MG63 (cell line): ENCODE results near the gene PRKAG2. TPM values are rescaled to one million over a fixed set of nuclear protein-coding genes. Genes with fewer than 3 reads are reported as not detected.
A peak's percentile ranks its signal among the peaks of the same experiment; 100 is the strongest.
"Not testable (repeated sequence)": the region's sequence is repeated elsewhere in the genome, so short reads cannot be mapped to it uniquely, and the experiment has no call there.

Experiments
- DNase-seq: peaks from one replicate; pipeline ENCODE4 v3.0.0-alpha.2; 2020
- H3K27me3 ChIP-seq: fragments of 250-450 bp; sonication (Bioruptor Pico); 2 replicates; pipeline ENCODE4 v1.5.1; 2020; ENCODE audit warnings: mild to moderate bottlenecking, moderate library complexity
- H3K36me3 ChIP-seq: fragments of 250-450 bp; sonication (Bioruptor Pico); 2 replicates; pipeline ENCODE4 v1.5.1; 2020; ENCODE audit warnings: mild to moderate bottlenecking, moderate library complexity
- H3K4me3 ChIP-seq: fragments of 250-450 bp; sonication (Bioruptor Pico); 2 replicates; pipeline ENCODE4 v1.5.1; 2020; ENCODE audit warnings: mild to moderate bottlenecking, moderate library complexity
- H3K9me3 ChIP-seq: fragments of 250-450 bp; sonication (Bioruptor Pico); 2 replicates; pipeline ENCODE4 v1.5.1; 2020; ENCODE audit warnings: mild to moderate bottlenecking, moderate library complexity
- total RNA-seq: library from RNA; depleted of rRNA; stranded (reverse); fragments of >200 nt; shearing (Covaris generic); gene quantifications from 2 replicates; pipeline ENCODE4 v1.2.3, GENCODE V29; 2014; ENCODE audit warnings: low replicate concordance

PRKAG2 gene
- total RNA-seq, 1 experiment from 2014 or later, result 15.2 TPM

GRCh38 chr7:151850491-151851124 is 26.3 kb downstream of the PRKAG2 start:
- Histone ChIP-seq H3K9me3 (no peaks in the 10 kb centered on the region), H3K27me3 (no peaks in the 10 kb centered on the region), H3K36me3 (no peaks in the 10 kb centered on the region), H3K4me3 (no peak overlapping the region)
- no peak for DNase-seq

GRCh38 chr7:151849879-151850260 is 27.0 kb downstream of the PRKAG2 start:
- DNase-seq, result no peak
- Histone ChIP-seq H3K4me3 (no peak overlapping the region), H3K36me3 (no peaks in the 10 kb centered on the region), H3K9me3 (no peaks in the 10 kb centered on the region), H3K27me3 (no peaks in the 10 kb centered on the region)

- DNase-seq, result no peak
- no peaks in the 10 kb centered on the region for H3K27me3 ChIP-seq
- H3K36me3 ChIP-seq, result no peaks in the 10 kb centered on the region
- no peaks in the 10 kb centered on the region for H3K9me3 ChIP-seq
- no peak overlapping the region for H3K4me3 ChIP-seq
Observed at GRCh38 chr7:151849008-151849878, 27.7 kb downstream of the PRKAG2 start.

- Histone ChIP-seq H3K27me3 (no peaks in the 10 kb centered on the region), H3K4me3 (no peak overlapping the region), H3K36me3 (no peaks in the 10 kb centered on the region), H3K9me3 (no peaks in the 10 kb centered on the region)
- no peak for DNase-seq
Observed at GRCh38 chr7:151847681-151848081, 29.2 kb downstream of the PRKAG2 start.

- H3K27me3 ChIP-seq, result no peaks in the 10 kb centered on the region
- H3K9me3 ChIP-seq, result no peaks in the 10 kb centered on the region
- H3K36me3 ChIP-seq, result no peaks in the 10 kb centered on the region
- H3K4me3 ChIP-seq, result no peak overlapping the region
- DNase-seq, result no peak
Observed at GRCh38 chr7:151847136-151847535, 29.8 kb downstream of the PRKAG2 start.

DNA sequence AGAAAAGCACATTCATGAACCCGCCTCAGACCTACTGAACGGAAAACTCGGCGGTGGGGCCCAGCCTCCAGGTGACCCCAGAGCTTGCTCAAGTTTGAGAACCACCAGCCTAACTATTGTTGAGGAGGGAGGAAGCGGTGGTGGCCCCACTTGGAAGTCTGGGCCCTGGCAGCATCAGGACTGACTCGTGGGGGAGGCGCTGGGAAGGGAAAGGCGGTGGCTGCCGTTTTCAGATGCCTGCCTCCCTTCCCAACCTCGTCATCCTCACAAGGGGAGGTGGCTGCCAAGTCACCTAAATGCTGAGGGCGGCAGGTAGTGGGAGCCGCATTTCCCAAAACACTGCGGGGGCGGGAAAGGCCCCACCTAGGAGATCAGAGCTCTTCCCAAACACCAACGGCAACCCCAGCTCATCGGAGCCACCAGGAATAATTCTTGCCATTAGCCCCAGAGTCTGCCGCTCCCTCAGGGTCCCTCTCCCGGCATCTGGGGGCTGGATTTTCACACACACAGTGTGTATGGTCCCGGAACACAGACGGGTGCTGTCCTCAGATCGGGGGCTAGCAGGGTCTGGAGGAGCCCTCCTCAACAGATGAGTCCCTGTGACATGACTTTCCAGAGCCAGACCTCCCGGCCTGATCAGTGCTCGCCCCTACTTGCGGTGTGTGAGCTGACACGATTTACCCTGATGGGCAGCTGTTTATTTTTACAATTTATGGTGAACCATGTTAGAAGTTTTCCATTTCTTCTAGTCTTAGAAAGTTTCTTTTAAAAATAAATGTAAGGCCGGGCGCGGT is 31.3 kb downstream of the PRKAG2 start:
- H3K27me3 ChIP-seq, result no peaks in the 10 kb centered on the region
- no peak for DNase-seq

DNA sequence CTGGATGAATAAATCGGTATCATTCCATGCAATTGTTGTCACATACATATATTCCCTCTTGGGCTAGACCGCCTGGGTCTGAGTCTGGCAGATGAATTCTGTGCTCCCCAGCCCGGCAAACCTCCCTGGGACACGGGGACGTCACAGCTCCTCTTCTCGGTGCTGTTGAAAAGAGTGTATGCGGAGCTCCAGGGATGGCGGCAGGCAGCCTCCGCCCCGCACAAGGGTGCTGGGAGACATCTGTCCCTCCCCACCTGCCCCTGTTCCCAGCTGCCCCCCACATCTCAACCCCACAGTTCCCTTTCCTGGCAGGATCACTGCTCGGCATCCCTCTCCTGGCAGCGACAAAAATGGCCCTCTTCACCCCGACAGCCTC is 32.1 kb downstream of the PRKAG2 start:
- H3K36me3 ChIP-seq, result no peaks in the 10 kb centered on the region
- no peaks in the 10 kb centered on the region for H3K27me3 ChIP-seq
- H3K9me3 ChIP-seq, result no peaks in the 10 kb centered on the region
- H3K4me3 ChIP-seq, result no peak overlapping the region
- DNase-seq, result no peak

More for the DNA sequence above, 31.3 kb downstream of the PRKAG2 start:
- no peaks in the 10 kb centered on the region for H3K9me3 ChIP-seq
- no peaks in the 10 kb centered on the region for H3K36me3 ChIP-seq
- no peak overlapping the region for H3K4me3 ChIP-seq

- Histone ChIP-seq H3K36me3 (no peaks in the 10 kb centered on the region), H3K9me3 (no peaks in the 10 kb centered on the region), H3K27me3 (no peaks in the 10 kb centered on the region), H3K4me3 (no peak overlapping the region)
- DNase-seq, result peak; percentile 30
Observed at GRCh38 chr7:151844071-151844824, 32.7 kb downstream of the PRKAG2 start.

- Histone ChIP-seq H3K36me3 (no peaks in the 10 kb centered on the region), H3K27me3 (no peaks in the 10 kb centered on the region), H3K4me3 (no peak overlapping the region), H3K9me3 (no peaks in the 10 kb centered on the region)
- no peak for DNase-seq
Observed at GRCh38 chr7:151843181-151843580, 33.7 kb downstream of the PRKAG2 start.

DNA sequence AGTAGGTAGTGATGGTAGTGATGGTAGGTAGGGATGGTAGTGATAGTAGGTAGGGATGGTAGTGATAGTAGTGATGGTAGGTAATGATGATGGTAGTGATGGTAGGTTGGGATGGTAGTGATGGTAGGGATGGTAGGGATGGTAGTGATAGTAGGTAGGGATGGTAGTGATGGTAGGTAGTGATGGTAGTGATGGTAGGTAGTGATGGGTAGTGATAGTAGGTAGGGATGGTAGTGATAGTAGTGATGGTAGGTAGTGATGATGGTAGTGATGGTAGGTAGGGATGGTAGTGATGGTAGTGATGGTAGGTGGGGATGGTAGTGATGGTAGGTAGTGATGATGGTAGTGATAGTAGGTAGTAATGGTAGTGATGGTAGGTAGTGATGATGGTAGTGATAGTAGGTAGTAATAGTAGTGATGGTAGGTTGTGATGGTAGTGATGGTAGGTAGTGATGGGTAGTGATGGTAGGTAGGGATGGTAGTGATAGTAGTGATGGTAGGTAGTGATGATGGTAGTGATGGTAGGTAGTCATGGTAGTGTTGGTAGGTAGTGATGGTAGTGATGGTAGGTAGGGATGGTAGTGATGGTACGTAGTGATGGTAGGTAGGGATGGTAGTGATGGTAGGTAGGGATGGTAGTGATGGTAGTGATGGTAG is 35.4 kb downstream of the PRKAG2 start:
- not testable (repeated sequence) for DNase-seq, H3K27me3 ChIP-seq, H3K36me3 ChIP-seq, H3K4me3 ChIP-seq, H3K9me3 ChIP-seq

DNA sequence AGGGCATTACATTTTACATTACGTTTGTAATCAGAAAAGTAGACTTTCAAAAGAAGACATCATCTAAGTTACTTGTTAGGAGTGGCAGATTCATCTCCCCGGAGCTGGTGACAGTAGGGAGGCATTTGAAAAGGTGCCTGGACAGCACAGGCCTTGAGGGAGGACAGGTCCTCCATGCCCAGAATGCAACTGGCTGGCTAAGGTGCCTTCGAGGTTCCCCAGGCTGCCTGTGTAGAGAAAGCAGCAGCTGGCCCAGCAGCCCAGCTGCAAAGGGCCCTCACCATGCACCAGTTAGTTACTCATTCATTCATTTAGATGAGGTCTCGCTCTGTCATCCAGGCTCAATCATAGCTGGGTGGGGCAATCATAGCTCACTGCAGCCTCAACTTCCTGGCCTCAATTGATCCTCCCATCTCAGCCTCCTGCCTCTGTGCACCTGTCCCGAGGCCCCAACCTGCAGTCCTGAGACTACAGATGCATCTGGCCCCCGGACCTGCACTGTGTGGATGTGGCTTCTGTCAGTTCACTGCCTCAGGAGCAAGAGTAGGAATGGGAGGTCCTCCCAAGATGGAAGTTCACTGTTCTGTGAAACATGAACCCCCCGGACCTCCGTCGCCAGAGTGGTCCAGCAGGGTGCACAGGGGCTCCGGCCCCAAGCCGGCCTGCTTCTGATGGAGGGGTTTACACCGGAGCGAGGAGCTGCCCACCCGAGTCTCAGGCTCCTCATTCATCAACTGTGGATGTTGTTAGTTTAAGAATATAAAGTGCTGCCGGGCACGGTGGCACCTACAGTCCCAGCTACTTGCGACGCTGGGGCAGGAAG is 36.6 kb downstream of the PRKAG2 start:
- no peak for DNase-seq
- no peak overlapping the region for H3K4me3 ChIP-seq
- no peaks in the 10 kb centered on the region for H3K36me3 ChIP-seq
- H3K9me3 ChIP-seq, result no peaks in the 10 kb centered on the region
- no peaks in the 10 kb centered on the region for H3K27me3 ChIP-seq

GRCh38 chr7:151839451-151839921 is 37.4 kb downstream of the PRKAG2 start:
- Histone ChIP-seq H3K36me3 (no peaks in the 10 kb centered on the region), H3K4me3 (no peak overlapping the region), H3K9me3 (no peaks in the 10 kb centered on the region), H3K27me3 (no peaks in the 10 kb centered on the region)
- DNase-seq, result no peak

DNA sequence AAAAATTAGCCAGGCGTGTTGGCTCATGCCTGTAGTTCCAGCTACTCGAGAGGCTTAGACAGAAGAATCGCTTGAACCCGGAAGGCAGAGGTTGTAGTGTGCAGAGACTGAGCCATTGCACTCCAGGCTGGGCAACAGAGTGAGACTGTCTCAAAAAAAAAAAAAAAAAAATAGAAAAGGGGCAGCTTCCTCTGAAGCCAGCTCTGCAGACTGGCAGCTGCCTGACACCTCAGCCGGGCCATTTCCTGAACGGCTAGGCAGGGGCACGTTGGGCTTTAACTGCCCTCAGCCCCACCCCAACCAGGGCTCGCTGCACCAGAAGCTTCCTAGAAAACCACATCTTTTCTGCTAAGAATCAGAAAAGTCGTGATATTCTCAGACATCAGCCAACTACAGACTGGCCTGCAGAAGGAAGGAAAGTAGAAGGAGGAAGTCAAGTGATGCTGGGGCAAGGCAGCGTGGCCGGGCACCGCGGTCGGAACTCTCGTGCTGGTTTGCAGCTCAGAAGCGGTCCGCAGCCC is 38.0 kb downstream of the PRKAG2 start:
- Histone ChIP-seq H3K36me3 (no peaks in the 10 kb centered on the region), H3K4me3 (no peak overlapping the region), H3K9me3 (no peaks in the 10 kb centered on the region), H3K27me3 (no peaks in the 10 kb centered on the region)
- DNase-seq, result no peak

GRCh38 chr7:151838072-151838471 is 38.8 kb downstream of the PRKAG2 start:
- H3K4me3 ChIP-seq, result no peak overlapping the region
- H3K27me3 ChIP-seq, result no peaks in the 10 kb centered on the region
- no peaks in the 10 kb centered on the region for H3K9me3 ChIP-seq
- DNase-seq, result no peak
- H3K36me3 ChIP-seq, result no peaks in the 10 kb centered on the region

DNA sequence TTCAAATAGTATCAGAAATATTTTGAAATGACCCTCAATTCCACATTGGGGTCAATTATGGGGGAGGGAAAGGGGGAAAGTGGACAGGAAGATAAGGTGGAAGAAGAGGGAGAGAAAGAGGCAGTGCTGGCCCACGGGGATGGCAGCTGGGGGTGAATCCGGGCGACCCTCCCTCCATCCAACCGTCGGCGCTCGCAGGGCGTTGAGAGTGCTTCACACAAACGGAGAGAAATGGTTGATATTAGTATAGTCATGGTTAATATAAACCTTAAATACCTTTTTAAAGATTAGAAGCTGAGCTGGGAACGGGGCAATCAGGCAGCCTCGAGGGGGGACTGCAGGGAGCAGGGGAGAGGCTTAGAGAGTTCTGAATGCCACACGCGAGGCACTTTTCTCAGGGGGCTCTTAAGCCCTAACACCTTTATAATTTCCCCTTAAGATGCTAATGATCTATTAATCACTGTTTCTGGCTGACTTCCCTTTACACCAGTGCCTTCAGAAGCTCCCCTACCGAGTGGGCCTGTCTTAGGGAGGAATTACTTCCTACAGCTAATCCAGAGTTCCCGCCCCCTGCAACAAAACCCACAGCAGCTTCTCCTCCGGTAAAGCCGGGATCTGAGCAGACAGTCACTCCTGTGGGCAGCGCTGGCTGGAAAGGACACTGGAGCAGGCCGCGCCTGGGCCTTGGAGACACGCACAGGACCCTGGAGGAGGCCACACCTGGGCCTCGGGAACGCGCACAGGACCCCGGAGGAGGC is 39.5 kb downstream of the PRKAG2 start:
- DNase-seq, result no peak
- Histone ChIP-seq H3K36me3 (no peaks in the 10 kb centered on the region), H3K9me3 (no peaks in the 10 kb centered on the region), H3K4me3 (no peak overlapping the region), H3K27me3 (no peaks in the 10 kb centered on the region)
